GM06990 (cell line): ENCODE data around the gene SCAPER.

Source experiments
- DNase-seq: peaks from one replicate; pipeline ENCODE4 v3.0.0-alpha.2; 2011; ENCODE audit not compliant: insufficient read length; ENCODE audit errors: extremely low read depth
- H3K27me3 ChIP-seq: replicated peaks from 2 replicates; pipeline ENCODE4 v1.6.0; 2011; ENCODE audit warnings: low read length; ENCODE audit not compliant: control insufficient read depth, insufficient read depth
- H3K36me3 ChIP-seq: 2 replicates; pipeline ENCODE4 v1.5.1; 2011; ENCODE audit warnings: low read length; ENCODE audit not compliant: control insufficient read depth, insufficient read depth
- H3K4me3 ChIP-seq: replicated peaks from 2 replicates; pipeline ENCODE4 v1.5.1; 2011; ENCODE audit warnings: low read depth, mild to moderate bottlenecking, control low read depth, low read length
- CTCF ChIP-seq: IDR thresholded peaks from 2 replicates; pipeline ENCODE4 v1.5.1; 2011; ENCODE audit warnings: low read length, control low read depth, mild to moderate bottlenecking, inconsistent platforms; ENCODE audit not compliant: insufficient read depth, poor library complexity, severe bottlenecking

SCAPER gene

GRCh38 chr15:76945494-76946093 is 40.5 kb upstream of the SCAPER start:
- TF ChIP-seq CTCF = no peak
- no peak overlapping the region for H3K4me3 ChIP-seq
- H3K27me3 ChIP-seq = no peaks in the 10 kb centered on the region
- DNase-seq = no peak
- H3K36me3 ChIP-seq = peaks cover under 1% of the 10 kb centered on the region

GRCh38 chr15:76942331-76942730 is 37.2 kb upstream of the SCAPER start:
- Histone ChIP-seq H3K27me3 (no peaks in the 10 kb centered on the region), H3K4me3 (no peak overlapping the region), H3K36me3 (no peaks in the 10 kb centered on the region; the same call in none of the 2 replicates)
- no peak for DNase-seq
- no peak for TF ChIP-seq CTCF

GRCh38 chr15:76941636-76942035 is 36.5 kb upstream of the SCAPER start:
- no peak for TF ChIP-seq CTCF
- Histone ChIP-seq H3K4me3 (no peak overlapping the region), H3K27me3 (no peaks in the 10 kb centered on the region), H3K36me3 (no peaks in the 10 kb centered on the region; the same call in none of the 2 replicates)
- DNase-seq = no peak

GRCh38 chr15:76939715-76940114 is 34.6 kb upstream of the SCAPER start:
- no peak overlapping the region for H3K4me3 ChIP-seq
- no peak for TF ChIP-seq CTCF
- no peaks in the 10 kb centered on the region for H3K27me3 ChIP-seq

GRCh38 chr15:76938752-76939151 is 33.6 kb upstream of the SCAPER start:
- TF ChIP-seq CTCF = no peak
- no peaks in the 10 kb centered on the region; the same call in 1 of the 2 replicates for H3K36me3 ChIP-seq
- H3K4me3 ChIP-seq = no peak overlapping the region
- H3K27me3 ChIP-seq = no peaks in the 10 kb centered on the region
- DNase-seq = no peak

More at GRCh38 chr15:76939715-76940114, 34.6 kb upstream of the SCAPER start:
- no peak for DNase-seq
- no peaks in the 10 kb centered on the region; the same call in 1 of the 2 replicates for H3K36me3 ChIP-seq

- TF ChIP-seq CTCF = no peak
- H3K4me3 ChIP-seq = no peak overlapping the region
- DNase-seq = no peak
- no peaks in the 10 kb centered on the region; the same call in 1 of the 2 replicates for H3K36me3 ChIP-seq
- no peaks in the 10 kb centered on the region for H3K27me3 ChIP-seq
These were observed 31.5 kb upstream of the SCAPER start for GRCh38 chr15:76936671-76937070.
